IMR-90 (cell line): ENCODE data around the gene PRKAB1. TPM values are rescaled to one million over a fixed set of nuclear protein-coding genes. Genes with fewer than 3 reads are reported as not detected.

ENCODE experiments used
- ATAC-seq: fragments of 200-7000 bp; cut with Tn5 transposase; 2 replicates; pipeline ENCODE4 v1.9.1; 2020; ENCODE audit warnings: low read depth, mild to moderate bottlenecking, moderate library complexity
- BruUV-seq: library from RNA; stranded (reverse); fragments of 400-500 nt; replicated peaks from 2 replicates; lab custom pipeline; 2021; lab: Mats Ljungman, UMichigan
- CTCF ChIA-PET: fragments of 300-600 bp; formaldehyde crosslinking; extraction: SDS; loops from one replicate; lab custom pipeline; 2021; ENCODE audit warnings: antibody characterized with exemption; lab: Yijun Ruan, JAX
- POLR2A ChIA-PET: fragments of 300-600 bp; sonication (Branson Sonifier 250); formaldehyde crosslinking; loops from one replicate; lab custom pipeline; 2022; ENCODE audit warnings: antibody characterized with exemption; ENCODE audit not compliant: unreplicated experiment; lab: Charles Lee
- DNase-seq: peaks from one replicate; pipeline ENCODE4 v3.0.0; 2013
- H2AFZ ChIP-seq: replicated peaks from 2 replicates; pipeline ENCODE3; 2013; ENCODE audit warnings: low read length, mild to moderate bottlenecking; ENCODE audit not compliant: poor library complexity
- H2AK5ac ChIP-seq: 2 replicates; pipeline ENCODE4 v1.6.1; 2013; ENCODE audit warnings: low read depth, low read length, inconsistent platforms
- H2AK9ac ChIP-seq: replicated peaks from 2 replicates; pipeline ENCODE3; 2013; ENCODE audit warnings: mild to moderate bottlenecking, low read depth, low read length, moderate library complexity; ENCODE audit not compliant: poor library complexity
- H2BK120ac ChIP-seq: 2 replicates; pipeline ENCODE4 v1.6.1; 2013; ENCODE audit warnings: low read depth, low read length, inconsistent platforms
- H2BK15ac ChIP-seq: 3 replicates; pipeline ENCODE4 v1.6.1; 2013; ENCODE audit warnings: low read depth, low read length, inconsistent platforms
- H2BK20ac ChIP-seq: 2 replicates; pipeline ENCODE4 v1.6.1; 2013; ENCODE audit warnings: low read depth, mild to moderate bottlenecking, inconsistent platforms, low read length, moderate library complexity
- H2BK5ac ChIP-seq: 2 replicates; pipeline ENCODE4 v1.6.1; 2013; ENCODE audit warnings: mild to moderate bottlenecking, low read depth, low read length, inconsistent platforms; ENCODE audit not compliant: poor library complexity, severe bottlenecking
- H3K14ac ChIP-seq: replicated peaks from 2 replicates; pipeline ENCODE4 v1.6.1; 2013; ENCODE audit warnings: low read depth, low read length, inconsistent platforms
- H3K18ac ChIP-seq: 2 replicates; pipeline ENCODE4 v1.6.1; 2013; ENCODE audit warnings: low read depth, low read length, control low read depth
- H3K23ac ChIP-seq: 2 replicates; pipeline ENCODE4 v1.6.1; 2013; ENCODE audit warnings: low read depth, low read length, inconsistent platforms
- H3K27ac ChIP-seq: 2 replicates; pipeline ENCODE4 v1.5.1; 2013; ENCODE audit warnings: mild to moderate bottlenecking, control low read depth, low read length; ENCODE audit not compliant: insufficient read depth
- H3K27me3 ChIP-seq: 2 replicates; pipeline ENCODE4 v1.6.1; 2013; ENCODE audit warnings: low read length; ENCODE audit not compliant: control insufficient read depth, insufficient read depth
- H3K36me3 ChIP-seq: 2 replicates; pipeline ENCODE4 v1.6.1; 2013; ENCODE audit warnings: low read length, mixed read lengths; ENCODE audit not compliant: control insufficient read depth, insufficient read depth
- H3K4ac ChIP-seq: 2 replicates; pipeline ENCODE4 v1.6.1; 2013; ENCODE audit warnings: low read depth, low read length, inconsistent platforms
- H3K4me1 ChIP-seq: 2 replicates; pipeline ENCODE4 v1.6.1; 2013; ENCODE audit warnings: low read length, mixed read lengths; ENCODE audit not compliant: control insufficient read depth, insufficient read depth
- H3K4me2 ChIP-seq: 2 replicates; pipeline ENCODE4 v1.6.1; 2013; ENCODE audit warnings: low read depth, mild to moderate bottlenecking, control low read depth, low read length, moderate library complexity
- H3K4me3 ChIP-seq: 2 replicates; pipeline ENCODE4 v1.5.1; 2013; ENCODE audit warnings: low read depth, mild to moderate bottlenecking, control low read depth, low read length, moderate library complexity; ENCODE audit not compliant: insufficient read depth
- H3K56ac ChIP-seq: 2 replicates; pipeline ENCODE4 v1.6.1; 2013; ENCODE audit warnings: low read length, inconsistent platforms; ENCODE audit not compliant: insufficient read depth; ENCODE audit errors: extremely low read depth
- H3K79me1 ChIP-seq, 2 experiments: 2 replicates each; pipeline ENCODE4 v1.6.1; 2013; ENCODE audit warnings: low read length in 2 of 2, inconsistent platforms in 1 of 2, low read depth in 1 of 2
- H3K9ac ChIP-seq: 2 replicates; pipeline ENCODE4 v1.6.1; 2013; ENCODE audit warnings: low read depth, low read length, control low read depth
- H3K9me1 ChIP-seq: 2 replicates; pipeline ENCODE4 v1.6.1; 2013; ENCODE audit warnings: low read length, inconsistent platforms; ENCODE audit not compliant: insufficient read depth
- H3K9me3 ChIP-seq: 2 replicates; pipeline ENCODE4 v1.6.1; 2013; ENCODE audit warnings: low read length; ENCODE audit not compliant: control insufficient read depth, insufficient read depth
- H4K20me1 ChIP-seq: 2 replicates; pipeline ENCODE4 v1.6.1; 2013; ENCODE audit warnings: low read length, inconsistent platforms; ENCODE audit not compliant: insufficient read depth
- H4K5ac ChIP-seq: 2 replicates; pipeline ENCODE4 v1.6.1; 2013; ENCODE audit warnings: mild to moderate bottlenecking, low read depth, low read length, control low read depth
- H4K8ac ChIP-seq, 2 experiments: 2 replicates each; pipeline ENCODE4 v1.6.1; 2013; ENCODE audit warnings: low read depth in 2 of 2, low read length in 2 of 2, control low read depth in 1 of 2, inconsistent platforms in 1 of 2
- H4K91ac ChIP-seq: 2 replicates; pipeline ENCODE4 v1.6.1; 2013; ENCODE audit warnings: low read depth, low read length, inconsistent platforms; ENCODE audit not compliant: insufficient read depth
- BHLHE40 ChIP-seq: fragments of 150-350 bp; IDR thresholded peaks from 2 replicates; pipeline ENCODE4 v1.6.1; 2016; ENCODE audit warnings: mild to moderate bottlenecking, low read depth, low read length
- CTCF ChIP-seq: conservative IDR thresholded peaks from 2 replicates; pipeline ENCODE4 v1.5.1; 2012; ENCODE audit warnings: mild to moderate bottlenecking, low read depth, low read length, improper control_type of control experiment
- ELK1 ChIP-seq: fragments of 150-350 bp; IDR thresholded peaks from 2 replicates; pipeline ENCODE4 v1.6.1; 2016; ENCODE audit warnings: low read depth, mild to moderate bottlenecking, low read length, moderate library complexity, borderline replicate concordance
- WGBS, 2 experiments: methylation state at CpG; one replicate each; pipeline versions ENCODE4 v1.1.5 to v1.1.7; 2013; ENCODE audit warnings: missing lambda C conversion rate in 2 of 2; ENCODE audit not compliant: insufficient read length in 1 of 2; ENCODE audit errors: extremely low coverage in 2 of 2; 5-methylcytosine and 5-hydroxymethylcytosine counted together
- dilution Hi-C: fragments of 300-500 bp; cut with HindIII; formaldehyde crosslinking; loops from one replicate; pipeline ENCODE4 v1.14.3; 2018; ENCODE audit warnings: low sequenced_read_pairs; ENCODE audit not compliant: unreplicated experiment
- in situ Hi-C: fragments of 300-500 bp; cut with MboI; formaldehyde crosslinking; loops from 3 replicates; pipeline ENCODE4 v1.14.3; 2019; ENCODE audit warnings: low sequenced_read_pairs, inconsistent platforms, mixed read lengths
- intact Hi-C: fragments of 100-400 bp; cut with micrococcal nuclease; formaldehyde crosslinking; loops from 2 replicates; pipeline ENCODE4 v1.10.0; 2022
- polyA plus RNA-seq, 3 experiments: library from polyadenylated mRNA; depleted of rRNA; stranded (reverse); fragments of >200 nt; gene quantifications; 2 replicates each; pipeline ENCODE4 v1.2.3, GENCODE V29; 2012; ENCODE audit warnings: low replicate concordance in 1 of 3
- total RNA-seq: library from RNA; depleted of rRNA; stranded (reverse); fragments of >200 nt; gene quantifications from 2 replicates; pipeline ENCODE4 v1.2.3, GENCODE V29; 2012

The PRKAB1 gene
- total and polyA plus RNA-seq, 2 of the 4 experiments (the other 2 are of a cell fraction), result 9.7 to 19.3 TPM

- Histone ChIP-seq H3K9ac (no peak overlapping the region), H3K23ac (no peak overlapping the region), H3K14ac (no peak overlapping the region), H4K20me1 (no peaks in the 10 kb centered on the region), H3K4me2 (no peak overlapping the region), H3K4me1 (peaks cover 2% of the 10 kb centered on the region), H3K36me3 (peaks cover 11% of the 10 kb centered on the region), H3K18ac (no peak overlapping the region), H3K9me3 (no peaks in the 10 kb centered on the region), H4K91ac (no peak overlapping the region), H3K27me3 (no peaks in the 10 kb centered on the region), H2AFZ (no peak overlapping the region), H3K4ac (no peak overlapping the region), H2BK20ac (no peak overlapping the region), H2BK5ac (no peak overlapping the region), H2AK5ac (no peak overlapping the region), H2BK120ac (no peak overlapping the region), H3K56ac (no peak overlapping the region), H3K9me1 (no peaks in the 10 kb centered on the region), H2BK15ac (no peak overlapping the region), H3K27ac (no peak overlapping the region), H4K8ac (no peak overlapping the region), H3K4me3 (no peak overlapping the region), H2AK9ac (no peak overlapping the region), H4K5ac (no peak overlapping the region), H3K79me1 (no peaks in the 10 kb centered on the region; a peak in 2 of 4 replicates)
- intact Hi-C loops (no loop called here), dilution Hi-C loops (no loop called here), in situ Hi-C loops (no loop called here)
- no peak for TF ChIP-seq CTCF
- TF ChIP-seq BHLHE40, result no peak
- TF ChIP-seq ELK1, result no peak
- no TSS peak for BruUV-seq
- 63% methylated on average over 2 of the region's 4 CpGs; no CpG with 5 or more reads in 1 of the 2 experiments for WGBS, 2 experiments
- ATAC-seq (no peak), DNase-seq (no peak)
- CTCF ChIA-PET, result no interaction called here
- POLR2A ChIA-PET, result no interaction called here
These were observed 43.8 kb downstream of the PRKAB1 start for GRCh38 chr12:119711693-119712092.
